ENCODE data around the gene ESR2.

Gene ESR2

DNA sequence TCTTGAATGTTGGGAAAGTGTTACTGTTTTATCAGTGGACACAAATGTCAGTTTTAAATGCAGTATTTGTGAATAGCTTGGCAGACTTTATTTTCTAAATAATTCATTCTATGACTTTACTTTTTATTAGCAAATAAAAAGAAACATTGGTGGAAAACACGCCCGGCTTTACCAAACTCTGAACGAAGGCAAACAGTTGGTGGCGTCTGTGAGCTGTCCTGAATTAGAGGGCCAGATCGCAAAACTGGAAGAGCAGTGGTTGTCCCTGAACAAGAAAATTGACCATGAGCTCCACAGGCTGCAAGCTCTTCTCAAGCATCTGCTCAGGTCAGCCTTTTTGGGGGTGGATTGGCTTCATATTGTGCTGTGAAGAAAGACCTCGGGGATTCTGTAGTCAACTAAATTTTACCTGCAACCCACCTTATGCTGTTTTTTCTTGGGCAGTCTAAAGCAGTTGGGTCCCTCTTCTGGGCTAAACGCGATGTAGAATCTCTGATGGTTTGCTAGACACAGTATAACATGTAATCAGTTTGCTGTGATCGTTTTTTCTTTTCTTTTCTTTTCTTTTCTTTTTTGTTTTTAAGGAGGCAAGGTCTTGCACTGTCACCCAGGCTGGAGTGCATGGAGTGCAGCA, 156.4 kb downstream of the ESR2 start:
- DNase-seq (ENCODE audit: low read depth): peak; percentile 25
- TF ChIP-seq, protein P1, sequence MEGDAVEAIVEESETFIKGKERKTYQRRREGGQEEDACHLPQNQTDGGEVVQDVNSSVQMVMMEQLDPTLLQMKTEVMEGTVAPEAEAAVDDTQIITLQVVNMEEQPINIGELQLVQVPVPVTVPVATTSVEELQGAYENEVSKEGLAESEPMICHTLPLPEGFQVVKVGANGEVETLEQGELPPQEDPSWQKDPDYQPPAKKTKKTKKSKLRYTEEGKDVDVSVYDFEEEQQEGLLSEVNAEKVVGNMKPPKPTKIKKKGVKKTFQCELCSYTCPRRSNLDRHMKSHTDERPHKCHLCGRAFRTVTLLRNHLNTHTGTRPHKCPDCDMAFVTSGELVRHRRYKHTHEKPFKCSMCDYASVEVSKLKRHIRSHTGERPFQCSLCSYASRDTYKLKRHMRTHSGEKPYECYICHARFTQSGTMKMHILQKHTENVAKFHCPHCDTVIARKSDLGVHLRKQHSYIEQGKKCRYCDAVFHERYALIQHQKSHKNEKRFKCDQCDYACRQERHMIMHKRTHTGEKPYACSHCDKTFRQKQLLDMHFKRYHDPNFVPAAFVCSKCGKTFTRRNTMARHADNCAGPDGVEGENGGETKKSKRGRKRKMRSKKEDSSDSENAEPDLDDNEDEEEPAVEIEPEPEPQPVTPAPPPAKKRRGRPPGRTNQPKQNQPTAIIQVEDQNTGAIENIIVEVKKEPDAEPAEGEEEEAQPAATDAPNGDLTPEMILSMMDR (conservative IDR thresholded peaks at IDR 0.05; ENCODE audit: control insufficient read depth, insufficient read depth, low read depth, low read length): peak; percentile 26
- no peak overlapping the region for H3K4me3 ChIP-seq (ENCODE audit: control insufficient read depth, low read depth, low read length)

DNA sequence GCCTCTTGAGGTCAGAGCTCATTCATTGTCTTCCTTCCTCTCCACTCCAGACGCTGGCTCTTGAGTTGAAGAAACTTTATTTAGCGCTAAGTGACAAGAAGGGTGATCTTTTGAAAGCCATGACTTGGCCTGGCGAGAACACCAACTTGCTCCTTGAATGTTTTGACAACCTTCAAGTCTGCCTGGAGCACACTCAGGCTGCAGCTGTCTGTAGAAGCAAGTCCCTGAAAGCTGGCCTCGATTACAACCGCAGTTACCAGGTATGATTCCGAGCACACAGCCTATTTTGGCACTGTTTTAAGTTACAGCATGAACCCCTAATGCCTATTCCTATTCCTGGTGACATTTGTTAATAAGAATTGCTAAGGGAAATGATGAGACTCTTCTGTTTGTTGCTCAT, 167.6 kb downstream of the ESR2 start:
- no peak for DNase-seq (ENCODE audit: low read depth)
- H3K4me3 ChIP-seq (ENCODE audit: control insufficient read depth, low read depth, low read length): no peak overlapping the region
- TF ChIP-seq, protein P1 (conservative IDR thresholded peaks at IDR 0.05; ENCODE audit: control insufficient read depth, insufficient read depth, low read depth, low read length): no peak

DNA sequence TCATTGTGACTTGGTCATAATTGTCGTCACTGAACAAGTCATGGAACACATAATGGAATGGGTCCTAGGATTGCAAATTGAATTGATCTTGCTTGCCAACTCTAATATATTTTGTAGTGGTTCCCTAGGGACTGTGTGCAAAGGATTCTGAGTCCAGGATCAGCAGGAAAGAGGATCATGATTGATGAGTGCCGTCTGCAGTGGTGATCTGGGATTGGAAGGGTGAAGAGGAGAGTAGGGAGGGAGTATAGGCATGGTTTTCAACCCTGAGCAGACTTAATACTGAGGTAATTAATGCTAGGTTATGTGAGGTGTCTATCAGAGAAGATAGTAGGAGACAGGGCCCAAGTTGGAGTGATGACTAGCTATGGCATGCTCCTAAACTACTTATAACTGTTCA, 168.9 kb downstream of the ESR2 start:
- H3K4me3 ChIP-seq (ENCODE audit: control insufficient read depth, low read depth, low read length): no peak overlapping the region
- DNase-seq (ENCODE audit: low read depth): no peak
- TF ChIP-seq, protein P1 (conservative IDR thresholded peaks at IDR 0.05; ENCODE audit: control insufficient read depth, insufficient read depth, low read depth, low read length): no peak

DNA sequence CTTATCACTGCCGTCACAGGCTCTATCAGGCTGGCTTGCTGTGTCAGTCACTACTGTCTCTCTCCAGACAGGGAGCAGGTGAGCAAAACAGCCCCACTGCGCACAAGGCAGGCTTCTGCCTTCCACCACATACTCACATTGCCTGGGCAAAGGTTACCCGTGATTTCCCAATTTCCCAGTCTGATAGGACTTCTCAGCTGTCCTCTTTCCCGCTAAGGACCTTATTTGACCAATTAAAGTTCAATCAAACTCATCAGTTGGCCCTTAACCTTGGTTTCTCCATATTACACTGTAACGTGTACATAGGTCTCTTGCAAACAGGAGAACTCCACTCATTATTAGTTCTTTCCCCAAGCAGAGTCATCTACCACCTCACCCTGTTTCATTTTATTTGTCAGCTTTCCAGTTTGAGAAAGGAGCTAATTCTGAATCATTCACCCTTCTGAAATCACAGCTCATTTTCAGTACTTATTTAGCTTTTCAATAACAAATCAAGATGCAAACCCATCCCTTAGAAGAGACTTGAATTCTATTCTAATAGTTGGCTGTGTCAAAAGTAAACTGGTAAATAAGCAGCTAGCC, 170.8 kb downstream of the ESR2 start:
- H3K4me3 ChIP-seq (ENCODE audit: control insufficient read depth, low read depth, low read length): no peak overlapping the region
- DNase-seq (ENCODE audit: low read depth): peak; percentile 18
- TF ChIP-seq, protein P1 (conservative IDR thresholded peaks at IDR 0.05; ENCODE audit: control insufficient read depth, insufficient read depth, low read depth, low read length): no peak

DNA sequence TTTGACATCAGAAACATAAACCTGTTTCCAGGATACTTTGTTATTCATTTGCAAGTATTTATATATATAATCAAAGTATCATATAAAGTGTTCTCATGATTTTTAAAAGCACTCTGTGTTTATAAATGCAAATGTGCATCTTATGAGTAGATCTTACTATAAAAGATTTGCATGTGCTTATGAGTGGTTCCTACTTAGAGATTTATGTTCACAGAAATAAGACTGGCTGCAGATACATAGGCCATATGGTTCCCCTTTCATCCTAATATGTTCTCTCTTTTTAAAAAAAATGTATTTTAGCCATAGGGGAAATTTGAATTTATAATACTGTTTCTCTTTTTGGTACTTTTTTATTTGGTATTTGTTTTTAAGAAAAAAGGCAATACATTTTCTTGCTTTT, 174.2 kb downstream of the ESR2 start:
- TF ChIP-seq, protein P1 (conservative IDR thresholded peaks at IDR 0.05; ENCODE audit: control insufficient read depth, insufficient read depth, low read depth, low read length): no peak
- H3K4me3 ChIP-seq (ENCODE audit: control insufficient read depth, low read depth, low read length): no peak overlapping the region
- no peak for DNase-seq (ENCODE audit: low read depth)

DNA sequence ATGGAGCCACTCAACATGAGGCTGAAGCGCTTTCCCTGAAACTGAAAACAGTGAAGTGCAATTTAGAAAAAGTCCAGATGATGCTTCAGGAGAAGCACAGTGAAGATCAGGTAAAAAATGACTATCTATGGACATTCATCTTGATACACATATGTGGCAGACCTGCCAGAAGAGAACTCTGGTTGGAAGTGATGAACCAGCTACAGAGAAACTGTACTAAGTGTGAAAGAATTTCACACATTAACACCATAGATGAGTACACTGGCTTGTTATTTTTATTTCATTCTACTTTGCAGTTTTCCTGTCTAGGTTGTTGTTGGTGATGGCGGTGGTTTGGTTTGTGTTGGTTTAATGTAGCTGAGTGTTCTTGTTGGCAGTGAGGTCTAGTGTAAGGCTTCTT, 174.7 kb downstream of the ESR2 start:
- TF ChIP-seq, protein P1 (conservative IDR thresholded peaks at IDR 0.05; ENCODE audit: control insufficient read depth, insufficient read depth, low read depth, low read length): no peak
- no peak overlapping the region for H3K4me3 ChIP-seq (ENCODE audit: control insufficient read depth, low read depth, low read length)
- no peak for DNase-seq (ENCODE audit: low read depth)

All from fibroblast of mammary gland (primary cell).